LoVo (cell line): ENCODE data around the gene PHKG1.
A peak's percentile ranks its signal among the peaks of the same experiment; 100 is the strongest.
"Not testable (repeated sequence)": the region's sequence is repeated elsewhere in the genome, so short reads cannot be mapped to it uniquely, and the experiment has no call there.

Experiments used
- DNase-seq: peaks from one replicate; pipeline ENCODE4 v3.0.0-alpha.2; 2016; ENCODE audit warnings: low spot score

PHKG1 gene

DNA sequence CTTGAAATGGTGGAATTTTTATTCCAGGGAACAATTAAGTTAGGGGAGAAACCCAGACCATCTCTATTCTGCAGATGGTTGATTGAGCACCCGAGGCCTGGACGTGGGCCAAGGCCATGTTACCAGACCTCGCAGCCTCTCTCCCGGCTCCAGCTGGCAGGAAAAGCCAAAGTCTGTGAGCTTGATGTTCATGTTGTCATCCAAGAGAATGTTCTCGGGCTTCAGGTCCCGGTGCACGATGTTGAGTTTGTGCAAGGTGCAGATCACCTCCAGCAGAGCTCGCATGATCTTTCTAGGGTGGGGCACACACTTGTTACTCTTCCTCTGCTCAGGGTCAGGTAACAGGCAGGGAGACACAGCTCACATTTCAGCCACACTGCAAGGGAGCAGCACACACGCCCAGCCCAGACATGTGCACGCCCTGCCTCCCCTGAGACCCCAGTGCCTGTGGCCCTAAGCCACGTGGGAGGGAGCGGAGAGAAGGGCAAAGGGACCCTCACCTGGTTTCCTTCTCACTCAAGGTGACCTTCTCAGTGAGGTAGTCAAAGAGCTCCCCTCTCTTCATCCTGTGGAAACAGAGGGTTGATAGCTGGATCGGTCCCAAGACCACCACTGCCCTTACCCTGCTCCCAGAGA, 9.5 kb downstream of the PHKG1 start:
- no peak for DNase-seq

- no peak for DNase-seq
These were observed 11.0 kb downstream of the PHKG1 start for GRCh38 chr7:56081626-56082340.

DNA sequence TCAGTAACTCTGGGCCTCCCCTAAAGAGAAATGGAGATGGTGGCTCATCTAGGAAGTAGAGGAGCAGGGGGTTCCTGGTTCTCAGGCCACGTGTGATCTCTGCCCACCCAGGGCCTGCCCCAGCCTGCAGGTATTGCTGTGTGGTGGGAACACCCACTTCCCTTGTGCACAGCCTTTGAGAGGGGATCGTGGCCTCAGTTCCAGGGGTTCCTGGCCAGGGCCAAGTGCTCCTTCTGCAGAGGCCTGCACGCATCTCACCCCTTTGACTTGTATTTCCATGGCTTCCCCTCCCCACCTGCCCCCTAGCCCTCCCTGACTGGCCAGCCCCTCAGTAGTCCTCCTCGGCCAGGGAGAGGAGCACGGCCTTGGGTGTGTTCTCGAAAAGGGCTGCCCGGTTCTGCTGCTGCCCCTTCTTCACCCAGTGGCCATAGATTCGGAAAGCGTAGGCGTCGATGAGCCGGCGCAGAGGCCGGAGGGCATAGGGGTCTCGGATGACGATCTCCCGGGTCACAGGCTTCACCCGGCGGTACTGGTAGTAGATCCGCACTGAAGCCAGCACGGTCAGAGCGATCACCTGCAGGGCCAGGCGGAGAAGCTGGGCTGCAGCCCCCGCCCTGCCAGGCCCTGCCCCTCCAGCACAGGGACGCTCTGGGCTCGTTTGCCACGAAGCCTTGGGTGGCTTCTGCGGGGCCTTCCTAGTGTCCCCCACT, 11.9 kb downstream of the PHKG1 start:
- DNase-seq = not testable (repeated sequence)

GRCh38 chr7:56079450-56080185, 13.1 kb downstream of the PHKG1 start:
- no peak for DNase-seq

DNA sequence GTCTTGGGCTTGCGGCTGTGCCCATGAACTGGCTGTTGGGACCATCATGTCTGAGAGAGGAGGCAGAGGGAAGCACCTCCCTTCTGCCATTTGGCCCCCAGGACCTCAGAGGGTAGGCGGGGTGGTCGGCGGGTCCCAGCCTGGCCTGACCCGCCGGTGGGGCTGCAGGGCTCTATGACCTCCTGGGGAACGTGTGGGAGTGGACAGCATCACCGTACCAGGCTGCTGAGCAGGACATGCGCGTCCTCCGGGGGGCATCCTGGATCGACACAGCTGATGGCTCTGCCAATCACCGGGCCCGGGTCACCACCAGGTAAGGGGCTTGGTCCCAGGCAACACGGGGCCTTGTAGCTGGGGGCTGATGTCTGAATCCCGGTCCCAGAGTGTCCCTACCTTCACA, 14.6 kb downstream of the PHKG1 start:
- DNase-seq = no peak

DNA sequence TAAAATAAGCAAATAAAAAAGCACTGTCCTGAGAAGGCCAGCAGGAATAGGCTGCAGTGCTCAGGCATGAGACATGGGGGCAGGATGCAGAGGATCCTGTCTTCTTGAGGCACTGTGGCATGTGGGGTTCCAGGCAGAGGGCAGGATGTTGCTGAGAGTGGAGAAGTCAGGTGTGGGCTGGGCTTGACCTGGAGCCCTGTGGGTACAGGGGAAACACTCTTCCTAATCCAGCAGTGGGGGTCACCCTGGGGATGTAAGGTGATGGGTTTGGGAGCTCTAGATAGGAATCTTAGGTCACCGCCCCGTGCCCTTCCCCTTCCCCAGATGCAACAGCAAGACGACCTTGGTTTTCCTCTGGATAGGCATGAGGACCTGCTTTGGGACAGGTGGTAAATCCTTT, 15.1 kb downstream of the PHKG1 start:
- no peak for DNase-seq

- DNase-seq = peak; percentile 80
These were observed 18.4 kb downstream of the PHKG1 start for GRCh38 chr7:56074371-56074791.

GRCh38 chr7:56066376-56066775, 26.4 kb downstream of the PHKG1 start:
- not testable (repeated sequence) for DNase-seq

- DNase-seq = peak; percentile 97
These were observed 28.7 kb downstream of the PHKG1 start, which contains the start of gene SUMF2 for GRCh38 chr7:56063882-56064625. Gene SUMF2, plus strand, starts transcription at chr7:56064286. Its CDS starts 26 bp downstream, at chr7:56064312.

GRCh38 chr7:56063500-56063881, 29.3 kb downstream of the PHKG1 start:
- DNase-seq = no peak

- peak; percentile 19 for DNase-seq
These were observed 30.4 kb downstream of the PHKG1 start for GRCh38 chr7:56062382-56062781.

GRCh38 chr7:56053993-56054392, 38.8 kb downstream of the PHKG1 start:
- no peak for DNase-seq

DNA sequence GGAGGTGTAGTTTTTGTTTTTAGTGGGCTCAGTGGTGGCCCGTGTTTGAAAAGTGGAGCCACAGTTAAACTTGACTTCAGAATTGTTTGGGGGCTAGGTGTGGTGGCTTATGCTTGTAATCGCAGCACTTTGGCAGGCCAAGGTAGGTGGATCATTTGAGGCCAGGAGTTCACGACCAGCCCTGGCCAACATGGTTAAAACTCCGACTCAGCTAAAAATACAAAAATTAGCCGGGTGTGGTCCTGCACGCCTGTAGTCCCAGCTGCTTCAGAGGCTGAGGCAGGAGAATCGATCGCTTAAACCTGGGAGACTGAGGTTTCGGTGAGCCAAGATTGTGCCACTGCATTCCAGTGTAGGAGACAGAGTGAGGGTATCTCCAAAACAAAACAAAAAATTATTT, 39.4 kb downstream of the PHKG1 start:
- no peak for DNase-seq

DNA sequence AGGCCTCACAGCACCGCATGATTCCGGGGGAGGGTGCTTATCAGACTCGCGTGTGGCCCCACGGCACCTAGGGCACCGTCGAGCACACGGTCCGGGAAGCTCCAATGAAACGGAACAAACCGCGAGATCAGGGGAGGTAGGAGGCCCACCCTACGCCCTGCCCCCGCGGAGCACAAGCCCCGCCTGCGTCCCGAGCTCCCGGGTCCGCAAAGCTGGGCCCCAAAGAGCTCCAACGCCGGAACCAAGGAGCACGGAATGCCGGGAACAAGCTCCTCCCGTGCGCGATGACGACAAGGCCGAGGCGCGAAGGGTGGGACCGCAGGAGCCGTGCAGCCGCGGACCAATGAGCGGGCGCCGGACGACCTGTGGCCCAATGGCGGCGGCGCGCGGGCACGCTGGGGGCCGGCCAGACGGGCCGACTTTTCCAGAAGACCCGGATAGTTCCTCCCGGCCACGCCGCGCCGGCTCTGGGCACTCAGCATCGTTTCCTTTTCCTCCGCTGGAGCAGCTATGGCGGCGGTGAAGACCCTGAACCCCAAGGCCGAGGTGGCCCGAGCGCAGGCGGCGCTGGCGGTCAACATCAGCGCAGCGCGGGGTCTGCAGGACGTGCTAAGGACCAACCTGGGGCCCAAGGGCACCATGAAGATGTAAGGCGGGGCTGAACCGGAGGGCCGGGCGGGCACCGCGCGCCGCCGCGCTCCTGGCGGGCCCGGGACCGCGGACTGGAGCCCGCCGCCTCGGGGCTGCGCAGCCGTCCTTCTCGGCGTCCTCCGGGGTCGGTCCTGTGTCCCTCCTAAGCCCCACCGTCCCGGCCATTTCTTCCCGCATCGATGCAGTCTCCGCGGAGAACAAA, 41.2 kb downstream of the PHKG1 start, which contains the start of the genes CCT6A and PSPH:
CCT6A (plus strand) TSS at position 427 of the 853 bp plus-strand sequence; CDS start at position 511, 84 bp downstream.
PSPH (minus strand) TSS at position 106 of the 853 bp plus-strand sequence. CDS start 30,232 bp downstream, outside the sequence.
- peak; percentile 100 for DNase-seq

- DNase-seq = no peak
These were observed 41.8 kb downstream of the PHKG1 start for GRCh38 chr7:56051053-56051338.

DNA sequence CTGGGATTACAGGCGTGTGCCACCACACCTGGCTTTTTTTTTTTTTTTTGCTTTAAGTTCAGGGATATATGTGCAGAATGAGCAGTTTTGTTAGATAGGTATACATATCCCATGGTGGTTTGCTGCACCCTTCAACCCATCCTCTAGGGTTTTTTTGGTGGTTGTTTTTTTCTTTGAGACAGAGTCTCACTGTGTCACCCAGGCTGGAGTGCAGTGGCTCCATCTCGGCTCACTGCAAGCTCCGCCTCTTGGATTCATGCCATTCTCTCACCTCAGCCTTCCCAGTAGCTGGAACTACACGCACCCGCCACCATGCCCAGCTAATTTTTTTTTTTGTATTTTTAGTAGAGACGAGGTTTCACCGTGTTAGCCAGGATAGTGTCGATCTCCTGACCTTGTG, 44.0 kb downstream of the PHKG1 start:
- DNase-seq = not testable (repeated sequence)

- DNase-seq = no peak
These were observed 44.5 kb downstream of the PHKG1 start for GRCh38 chr7:56048245-56048644.

GRCh38 chr7:56047446-56048116, 45.2 kb downstream of the PHKG1 start:
- DNase-seq = not testable (repeated sequence)

GRCh38 chr7:56046721-56047445, 45.9 kb downstream of the PHKG1 start:
- no peak for DNase-seq
